GM12891 (cell line): ENCODE measurements around the gene BRPF3.

Experiments
- PAX5 ChIP-seq: IDR thresholded peaks from 2 replicates; pipeline ENCODE4 v1.6.1; 2011; ENCODE audit warnings: low read length, moderate library complexity, mild to moderate bottlenecking; ENCODE audit not compliant: insufficient read depth, severe bottlenecking
- POLR2A ChIP-seq: IDR thresholded peaks from 2 replicates; pipeline ENCODE4 v1.6.1; 2011; ENCODE audit warnings: low read depth, low read length, control low read depth
- POLR2AphosphoS5 ChIP-seq: IDR thresholded peaks from 2 replicates; pipeline ENCODE4 v1.6.1; 2011; ENCODE audit warnings: low read depth, low read length, control low read depth
- POU2F2 ChIP-seq: IDR thresholded peaks from 2 replicates; pipeline ENCODE4 v1.6.1; 2011; ENCODE audit warnings: low read depth, mild to moderate bottlenecking, control low read depth, low read length, moderate library complexity
- SPI1 ChIP-seq: IDR thresholded peaks from 2 replicates; pipeline ENCODE4 v1.6.1; 2011; ENCODE audit warnings: low read depth, low read length, control low read depth
- TAF1 ChIP-seq: IDR thresholded peaks from 2 replicates; pipeline ENCODE4 v1.6.1; 2011; ENCODE audit warnings: low read depth, low read length, control low read depth

DNA sequence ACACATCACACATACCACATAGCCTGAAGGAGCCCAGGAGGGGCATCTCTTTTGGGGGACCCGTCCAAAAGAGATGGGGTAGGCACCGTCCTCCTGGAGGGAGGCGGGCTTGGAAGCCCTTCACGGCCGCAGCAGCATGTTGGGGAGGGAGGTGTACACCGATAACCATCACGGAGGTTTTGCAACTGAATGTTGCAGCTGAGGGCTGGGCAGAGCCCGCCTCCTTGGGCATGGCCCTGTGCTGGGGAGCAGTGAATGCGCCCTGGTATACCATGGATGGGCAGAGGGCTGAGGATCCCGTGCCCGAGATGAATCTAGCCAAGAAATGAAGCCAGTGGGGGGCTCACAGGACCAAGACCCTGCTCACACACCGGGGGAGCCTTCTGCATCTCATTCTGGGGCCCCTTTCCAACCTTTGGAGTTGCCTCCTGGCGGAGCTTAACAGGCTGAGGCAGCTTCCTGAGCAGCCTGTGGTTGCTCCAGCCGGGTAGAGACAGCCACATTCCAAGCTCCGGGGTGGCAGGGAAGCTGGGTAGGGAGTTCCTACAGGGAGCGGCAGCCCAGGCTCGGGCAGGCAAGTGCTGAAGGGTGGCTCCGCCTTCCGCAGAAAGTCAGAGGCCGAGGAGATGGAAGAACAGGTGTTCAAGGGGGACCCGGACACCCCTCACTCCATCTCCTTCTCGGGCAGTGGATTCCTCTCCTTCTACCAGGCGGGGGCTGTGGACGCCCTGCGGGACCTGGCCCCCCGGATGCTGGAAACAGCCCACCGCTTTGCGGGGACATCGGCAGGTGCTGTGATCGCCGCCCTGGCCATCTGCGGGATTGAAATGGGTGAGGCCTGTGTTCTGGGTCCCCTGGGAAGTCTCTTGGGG is 73.5 kb downstream of the BRPF3 start, which contains the start of gene PNPLA1:
- TF ChIP-seq POLR2A = no peak
- TF ChIP-seq POLR2AphosphoS5 = no peak
- TF ChIP-seq TAF1 = no peak
- no peak for TF ChIP-seq SPI1
- no peak for TF ChIP-seq POU2F2
- no peak for TF ChIP-seq PAX5
